ENCODE data around the gene CREB1. TPM values are rescaled to one million over a fixed set of nuclear protein-coding genes. Genes with fewer than 3 reads are reported as not detected.

CREB1 gene
- total and polyA plus RNA-seq, 9 of the 15 experiments (the other 6 are each of a cell fraction or from before 2014, with no cell fraction given) = 8.9 to 51.3 (median 19.5) TPM

GRCh38 chr2:207549145-207549544, 19.4 kb downstream of the CREB1 start:
- intact Hi-C loops (cut with micrococcal nuclease) (no loop called here), in situ Hi-C loops (cut with MboI) (no loop called here)
- H4K20me1 ChIP-seq (replicated peaks; ENCODE audit: control insufficient read depth, insufficient read depth, low read length) = no peaks in the 10 kb centered on the region
- H3K27ac ChIP-seq (ENCODE audit: extremely low read depth, low read depth, low read length) = no peak overlapping the region
- TF ChIP-seq NCOR1 (IDR thresholded peaks at IDR 0.05) (peak; percentile 35; the same call in 1 of the 2 replicates), HIVEP1 (CRISPR knock-in tag; IDR thresholded peaks at IDR 0.05) (no peak), MEIS2 (IDR thresholded peaks at IDR 0.05; ENCODE audit: partially characterized antibody) (peak; percentile 4), CBFA2T3 (IDR thresholded peaks at IDR 0.05) (peak; percentile 67), BACH1 (tag; IDR thresholded peaks at IDR 0.05) (no peak), DPF2 (IDR thresholded peaks at IDR 0.05) (peak; percentile 57), TCF3 (CRISPR knock-in tag; IDR thresholded peaks at IDR 0.05) (peak; percentile 19; the same call in 1 of the 2 replicates), MEF2A (IDR thresholded peaks at IDR 0.05; ENCODE audit: control insufficient read depth, low read depth, low read length) (0 out of 2 replicates have a peak, but pooled peaks have one; percentile 53), CBFA2T2 (conservative IDR thresholded peaks at IDR 0.05) (peak; percentile 34), TBL1XR1 (IDR thresholded peaks at IDR 0.05; ENCODE audit: low read length in 2 of 2) (0 out of 4 replicates have a peak, but pooled peaks of 1 of the 2 experiments have one; percentile 27), ZFP91 (CRISPR knock-in tag; IDR thresholded peaks at IDR 0.05) (no peak), MEF2D (tag; conservative IDR thresholded peaks at IDR 0.05; ENCODE audit: low read depth) (peak; percentile 84)
- TF ChIP-seq, protein P1, sequence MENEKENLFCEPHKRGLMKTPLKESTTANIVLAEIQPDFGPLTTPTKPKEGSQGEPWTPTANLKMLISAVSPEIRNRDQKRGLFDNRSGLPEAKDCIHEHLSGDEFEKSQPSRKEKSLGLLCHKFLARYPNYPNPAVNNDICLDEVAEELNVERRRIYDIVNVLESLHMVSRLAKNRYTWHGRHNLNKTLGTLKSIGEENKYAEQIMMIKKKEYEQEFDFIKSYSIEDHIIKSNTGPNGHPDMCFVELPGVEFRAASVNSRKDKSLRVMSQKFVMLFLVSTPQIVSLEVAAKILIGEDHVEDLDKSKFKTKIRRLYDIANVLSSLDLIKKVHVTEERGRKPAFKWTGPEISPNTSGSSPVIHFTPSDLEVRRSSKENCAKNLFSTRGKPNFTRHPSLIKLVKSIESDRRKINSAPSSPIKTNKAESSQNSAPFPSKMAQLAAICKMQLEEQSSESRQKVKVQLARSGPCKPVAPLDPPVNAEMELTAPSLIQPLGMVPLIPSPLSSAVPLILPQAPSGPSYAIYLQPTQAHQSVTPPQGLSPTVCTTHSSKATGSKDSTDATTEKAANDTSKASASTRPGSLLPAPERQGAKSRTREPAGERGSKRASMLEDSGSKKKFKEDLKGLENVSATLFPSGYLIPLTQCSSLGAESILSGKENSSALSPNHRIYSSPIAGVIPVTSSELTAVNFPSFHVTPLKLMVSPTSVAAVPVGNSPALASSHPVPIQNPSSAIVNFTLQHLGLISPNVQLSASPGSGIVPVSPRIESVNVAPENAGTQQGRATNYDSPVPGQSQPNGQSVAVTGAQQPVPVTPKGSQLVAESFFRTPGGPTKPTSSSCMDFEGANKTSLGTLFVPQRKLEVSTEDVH (IDR thresholded peaks at IDR 0.05; ENCODE audit: low read depth, partially characterized antibody) = no peak
- no peak overlapping the region for H3K9ac ChIP-seq (ENCODE audit: insufficient read depth in 1 of 2, low read depth in 2 of 2, low read length in 2 of 2)
- H3K9me1 ChIP-seq (ENCODE audit: control insufficient read depth, insufficient read depth, low read length) = no peaks in the 10 kb centered on the region
- H3K4me1 ChIP-seq (replicated peaks in 1 of 2; ENCODE audit: control insufficient read depth in 2 of 2, insufficient read depth in 2 of 2, low read length in 2 of 2) = peaks cover 0 to 4% of the 10 kb centered on the region in 2 experiments; a peak in 3 of 5 replicates
- peaks cover 83% of the 10 kb centered on the region for H3K79me2 ChIP-seq (ENCODE audit: control insufficient read depth, insufficient read depth, low read length)
- peaks cover 2% of the 10 kb centered on the region; the same call in 1 of the 3 replicates for H3K36me3 ChIP-seq (ENCODE audit: control insufficient read depth, insufficient read depth, low read length)
- no TSS peak for BruUV-seq (replicated peaks)
- CTCF ChIA-PET (ENCODE audit: low intra/inter-chr PET ratio) = no interaction called here
- H3K27me3 ChIP-seq (ENCODE audit: control insufficient read depth in 2 of 2, insufficient read depth in 2 of 2, low read length in 2 of 2) = no peaks in the 10 kb centered on the region
- no peak for FAIRE-seq
- POLR2A ChIA-PET = interaction anchor here (1.0 kb wide), 1 partner anchor 36 kb away, joined by 4 read pairs; no protein-coding TSS in a partner anchor
- H3K9me3 ChIP-seq (replicated peaks; ENCODE audit: control insufficient read depth, insufficient read depth, low read depth, low read length) = no peaks in the 10 kb centered on the region
- H3K4me2 ChIP-seq (ENCODE audit: insufficient read depth, low read length) = no peak overlapping the region
- ATAC-seq = peak; percentile 25
- WGBS (ENCODE audit: insufficient coverage, low coverage, missing lambda C conversion rate) = 12% methylated on average over 2 of the region's 2 CpGs
- H2AFZ ChIP-seq (ENCODE audit: low read depth, low read length) = no peak overlapping the region
- no peak for DNase-seq (ENCODE audit: extremely low read depth in 1 of 4, low spot score in 3 of 4)
- H3K4me3 ChIP-seq = no peak overlapping the region

Measured in K562 (cell line).